Retina (tissue), 1 donor: ENCODE data around the gene GCC1.

Experiments
- DNase-seq: peaks from one replicate; pipeline ENCODE4 v3.0.0-alpha.2; 2016

Gene GCC1

DNA sequence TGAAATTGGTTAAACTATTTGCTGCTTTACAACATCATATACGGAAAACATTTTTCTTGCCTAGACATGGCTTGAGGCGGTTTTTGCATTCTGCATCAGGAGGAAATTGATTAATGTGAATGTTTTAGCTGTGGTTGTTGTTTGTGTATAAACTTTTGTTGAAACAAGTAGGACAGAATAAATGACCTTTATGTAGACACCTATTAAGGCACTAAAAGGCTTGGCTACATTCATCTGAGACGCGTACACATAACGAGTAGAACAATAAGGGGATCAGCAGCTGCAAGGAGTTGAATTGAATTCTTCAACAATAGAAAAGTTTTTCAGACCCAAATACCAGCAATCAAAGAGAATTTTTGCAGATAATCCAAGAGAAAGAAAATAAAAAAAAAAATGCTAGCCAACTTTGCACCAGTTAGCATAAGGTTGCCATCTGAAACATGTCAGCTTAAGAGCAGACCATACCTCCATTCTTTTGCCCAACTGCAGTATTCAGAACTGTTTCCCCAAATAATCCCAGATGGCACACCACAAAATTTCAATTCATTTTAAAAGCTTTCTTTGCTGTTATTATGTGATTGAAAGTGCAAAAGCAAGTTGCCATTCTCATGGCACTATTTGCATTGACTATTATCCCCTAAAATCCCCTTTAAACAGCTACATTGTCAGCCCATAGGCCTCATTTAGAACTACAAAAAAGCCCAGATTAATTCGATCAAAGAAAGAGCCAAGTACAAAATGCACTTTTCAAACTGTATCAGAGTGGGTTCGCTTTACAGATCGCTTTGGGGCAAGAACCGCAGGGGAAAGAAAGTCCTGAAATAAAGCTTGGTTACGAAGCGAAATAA is 49.6 kb downstream of the GCC1 start:
- peak; percentile 15 for DNase-seq

DNA sequence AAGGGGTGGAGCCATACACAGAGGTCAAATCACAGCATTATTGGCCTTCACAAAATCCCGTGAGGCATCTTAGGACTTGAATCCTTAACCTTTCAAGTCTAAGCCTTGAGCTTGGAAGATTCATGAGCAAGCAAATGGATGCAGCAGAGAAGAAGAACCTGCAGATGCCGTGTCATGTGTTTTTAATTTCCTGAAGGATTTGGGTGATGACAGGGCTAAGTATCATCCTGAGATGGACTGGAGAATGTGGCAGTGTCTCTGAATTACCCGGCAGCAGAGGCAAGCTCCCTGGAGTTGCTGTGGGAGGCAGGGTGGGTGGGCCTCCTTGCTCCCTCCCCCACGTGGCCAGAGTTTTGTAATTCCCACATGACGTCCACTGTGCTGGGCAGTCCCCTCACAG is 50.8 kb downstream of the GCC1 start:
- no peak for DNase-seq

DNA sequence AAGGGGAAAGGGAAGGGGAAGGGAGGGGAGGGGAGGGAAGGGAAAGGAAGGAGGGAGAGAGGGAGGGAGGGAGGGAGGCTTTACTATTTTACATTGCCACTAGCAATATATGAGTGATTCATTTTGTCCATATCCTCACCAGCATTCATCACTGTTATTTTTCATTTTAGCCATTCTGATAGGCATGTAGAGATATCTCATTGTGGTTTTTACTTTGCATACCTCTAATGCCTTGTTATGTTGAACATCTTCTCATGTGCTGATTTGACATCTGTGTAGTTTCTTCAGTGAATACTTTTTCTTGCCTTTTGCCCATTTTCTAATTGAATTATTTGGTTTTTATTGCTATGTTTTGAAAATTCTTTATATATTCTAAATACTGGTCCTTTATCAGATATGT is 52.7 kb downstream of the GCC1 start:
- no peak for DNase-seq

DNA sequence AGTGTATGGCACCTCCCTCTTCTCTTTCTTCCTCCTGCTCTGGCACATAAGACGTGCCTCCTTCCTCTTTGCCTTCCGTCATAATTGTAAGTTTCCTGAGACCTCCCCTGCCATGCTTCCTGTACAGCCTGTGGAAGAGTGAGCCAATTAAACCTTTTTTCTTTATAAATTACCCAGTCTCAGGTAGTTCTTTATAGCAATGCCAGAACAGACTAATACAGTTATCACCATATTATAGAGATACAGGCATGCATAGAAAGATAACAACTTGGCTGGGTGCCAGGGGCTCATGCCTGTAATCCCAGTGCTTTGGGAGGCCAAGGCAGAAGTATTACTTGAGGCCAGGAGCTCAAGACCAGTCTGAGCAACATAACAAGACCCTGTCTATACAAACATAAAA is 53.2 kb downstream of the GCC1 start:
- no peak for DNase-seq
